Measurements from ENCODE around the gene MED27.

MED27 gene

DNA sequence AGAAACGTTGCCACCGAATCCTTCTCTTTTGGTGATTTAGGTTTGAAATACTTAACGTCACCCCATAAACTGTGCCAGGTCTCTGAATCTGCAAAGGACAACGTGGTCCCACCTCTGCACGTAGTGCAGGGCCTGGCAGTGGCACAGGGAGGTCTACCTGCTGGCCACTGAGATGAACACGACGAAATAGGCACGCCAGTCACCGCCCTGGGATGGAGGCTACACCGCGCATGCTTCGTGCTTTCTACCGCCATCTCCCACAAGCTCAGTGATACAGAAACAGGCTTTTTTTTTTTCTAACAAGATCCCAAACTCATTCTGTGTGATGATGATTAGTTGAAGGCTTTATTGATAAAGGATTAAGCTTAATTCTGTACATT lies 199.8 kb downstream of the MED27 start:
- no peak for DNase-seq (ENCODE audit: low spot score)

DNA sequence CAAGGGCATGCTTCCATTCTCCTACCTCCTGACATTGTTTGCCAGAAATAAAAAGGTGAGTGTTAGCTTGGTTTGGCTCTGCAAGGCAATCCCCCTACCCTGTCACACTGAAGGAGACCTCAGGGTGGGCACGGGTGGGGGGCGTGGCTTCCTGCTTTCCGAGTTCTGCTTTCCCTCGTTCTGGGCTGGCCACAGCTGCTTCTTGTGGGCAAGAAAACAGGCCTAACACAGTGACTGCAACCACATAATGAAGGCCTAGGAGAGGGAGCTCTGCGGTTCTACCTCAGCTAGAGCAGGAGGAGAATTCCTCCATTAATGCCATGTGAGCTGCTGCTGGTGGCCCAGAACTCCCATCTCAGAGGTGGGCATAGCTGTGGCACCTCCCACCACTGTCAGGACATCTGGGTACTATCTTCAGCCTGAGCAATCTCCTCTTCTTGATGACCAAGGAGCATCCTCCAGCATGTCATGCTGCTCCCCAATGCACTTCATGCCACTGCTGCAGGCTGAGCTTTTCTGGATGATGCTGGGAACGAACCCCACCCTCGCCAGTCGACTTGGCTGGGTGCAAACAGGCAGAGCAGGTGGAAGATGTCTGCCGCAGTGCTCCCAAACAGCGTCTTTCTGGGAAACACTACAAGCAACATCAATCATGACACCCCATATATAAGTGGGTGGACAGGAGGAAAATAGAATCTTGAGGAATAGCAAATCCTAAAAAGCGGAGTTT lies 200.3 kb downstream of the MED27 start:
- no peak for DNase-seq (ENCODE audit: low spot score)

DNA sequence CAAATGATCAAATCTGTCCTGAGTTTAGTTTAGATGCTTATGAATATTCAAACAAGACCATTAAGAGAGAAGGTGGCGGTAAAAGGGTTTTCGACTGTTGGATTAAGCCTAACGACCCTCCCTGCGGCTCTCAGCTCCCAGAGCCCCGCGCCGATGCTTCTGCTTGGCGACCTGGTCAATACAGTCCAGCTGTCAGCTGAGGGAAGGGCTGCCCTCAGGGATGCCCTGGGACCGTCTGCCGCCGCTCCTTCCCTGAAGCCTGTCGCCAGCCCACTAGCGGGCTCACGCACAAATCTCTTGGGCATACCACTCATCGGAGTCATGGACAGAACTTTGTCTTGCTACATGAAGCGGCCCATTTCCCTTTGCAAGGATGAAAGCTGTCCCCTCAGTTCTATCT lies 203.2 kb downstream of the MED27 start:
- DNase-seq (ENCODE audit: low spot score), result no peak

DNA sequence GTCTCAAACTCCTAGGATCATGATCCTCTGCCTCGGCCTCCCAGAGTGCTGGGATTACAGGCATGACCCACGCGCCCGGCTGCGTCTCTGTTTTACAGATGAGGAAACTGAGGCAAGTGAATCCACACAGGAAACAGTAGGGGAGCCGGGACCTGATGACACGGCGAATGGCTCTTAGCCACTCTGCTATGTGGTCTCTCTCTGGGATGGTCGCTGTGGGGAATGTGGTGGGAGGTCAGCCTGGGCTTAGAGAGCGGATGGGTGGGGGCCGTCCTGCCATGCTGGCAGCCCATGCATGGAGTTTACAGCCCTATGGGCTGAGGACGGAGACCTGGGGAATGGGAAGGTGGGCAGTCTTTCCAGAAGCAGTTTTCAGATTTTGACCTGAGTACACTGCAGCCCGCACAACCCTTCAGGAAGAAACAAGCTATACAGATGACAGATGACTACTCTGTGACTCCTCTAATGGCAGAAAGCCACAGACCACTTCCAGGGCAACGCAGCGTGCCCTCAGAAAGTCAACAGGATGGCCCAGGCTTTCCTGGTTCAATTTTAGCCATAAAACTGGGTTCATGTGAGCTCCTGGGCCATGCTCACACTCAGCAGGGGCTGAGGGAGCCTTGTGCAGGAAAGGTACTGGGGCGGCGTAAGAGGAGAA lies 203.7 kb downstream of the MED27 start:
- DNase-seq (ENCODE audit: low spot score), result no peak

DNA sequence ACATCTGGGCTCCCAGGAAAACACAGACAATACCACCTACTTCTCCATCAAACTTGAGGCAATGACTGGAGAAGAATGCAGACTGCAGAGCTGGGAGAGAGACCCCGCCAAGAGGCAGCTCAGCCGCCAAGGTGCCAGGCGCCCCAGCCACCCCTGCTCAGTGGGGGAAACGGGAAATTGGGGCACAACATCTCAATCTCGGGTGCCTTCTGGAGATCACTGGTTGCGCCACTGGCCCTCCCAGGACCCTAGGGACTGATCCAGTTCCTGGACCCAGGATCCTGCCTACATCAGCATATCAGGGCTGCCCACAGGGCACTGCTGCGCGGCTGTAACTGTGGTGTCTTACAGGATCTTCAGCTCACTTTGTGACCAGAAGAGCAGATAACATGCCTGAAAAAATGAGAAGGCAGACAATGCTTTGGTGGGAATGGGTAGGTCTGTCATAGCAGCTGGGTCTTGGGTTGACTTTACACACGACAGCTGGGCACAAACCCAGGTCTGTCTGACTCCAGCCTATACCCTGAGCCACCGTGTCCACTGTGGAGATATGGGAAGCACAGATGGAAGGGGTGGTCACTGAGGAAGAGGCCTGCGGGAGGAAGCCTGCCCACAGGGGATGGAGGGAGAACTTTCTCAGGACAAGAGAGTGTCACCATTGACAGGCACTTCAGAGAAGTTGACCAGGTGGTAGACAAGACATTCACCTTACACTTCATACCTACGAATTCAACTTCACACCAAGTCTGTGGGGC lies 204.6 kb downstream of the MED27 start:
- DNase-seq (ENCODE audit: low spot score), result no peak

DNA sequence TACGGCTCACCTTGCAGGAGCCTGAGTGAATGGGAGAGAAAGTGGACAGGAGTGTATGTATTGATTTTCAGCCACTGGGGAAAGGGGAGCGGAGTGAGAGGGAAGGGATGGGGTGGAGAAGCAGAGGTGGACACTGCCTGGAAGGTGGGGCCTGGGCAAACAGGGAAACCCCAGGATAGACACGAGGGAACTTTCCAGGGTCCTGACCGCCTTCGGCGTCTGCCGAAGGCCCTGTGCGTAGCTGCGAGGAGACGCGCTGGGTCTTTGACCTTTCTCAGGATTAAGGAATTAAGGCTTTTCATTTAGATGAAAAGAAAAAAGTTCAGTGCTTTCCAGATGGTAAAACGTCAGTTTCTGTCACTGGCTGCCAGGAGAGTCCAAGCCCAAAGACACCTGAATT lies 205.2 kb downstream of the MED27 start:
- DNase-seq (ENCODE audit: low spot score), result no peak

DNA sequence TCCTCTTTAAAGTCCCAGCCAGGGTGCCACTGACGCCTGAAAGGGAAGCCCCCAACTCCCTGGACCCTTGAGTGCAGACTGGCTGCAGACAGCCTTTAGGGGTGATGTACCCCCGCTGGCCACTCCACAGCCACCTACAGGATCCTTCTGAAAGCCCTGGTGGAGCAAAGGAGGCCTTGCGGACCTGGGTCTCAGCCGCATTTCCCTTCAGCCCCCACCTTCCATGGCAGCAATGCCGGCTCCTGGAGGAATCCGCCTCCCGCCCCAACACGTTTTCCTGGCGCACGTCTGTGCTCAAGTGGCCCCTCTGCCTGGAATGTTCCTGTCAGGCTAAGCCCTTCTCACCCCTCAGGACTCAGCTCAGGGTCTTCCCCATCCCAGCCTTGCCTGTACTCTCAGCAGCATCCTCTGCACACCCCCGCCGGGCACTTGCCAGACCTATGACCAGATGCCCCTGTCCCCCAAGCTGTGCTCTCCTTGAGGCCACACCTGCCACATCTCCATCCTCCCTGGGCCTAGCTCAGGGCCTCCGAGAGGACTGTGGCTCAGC lies 205.7 kb downstream of the MED27 start:
- no peak for DNase-seq (ENCODE audit: low spot score)

DNA sequence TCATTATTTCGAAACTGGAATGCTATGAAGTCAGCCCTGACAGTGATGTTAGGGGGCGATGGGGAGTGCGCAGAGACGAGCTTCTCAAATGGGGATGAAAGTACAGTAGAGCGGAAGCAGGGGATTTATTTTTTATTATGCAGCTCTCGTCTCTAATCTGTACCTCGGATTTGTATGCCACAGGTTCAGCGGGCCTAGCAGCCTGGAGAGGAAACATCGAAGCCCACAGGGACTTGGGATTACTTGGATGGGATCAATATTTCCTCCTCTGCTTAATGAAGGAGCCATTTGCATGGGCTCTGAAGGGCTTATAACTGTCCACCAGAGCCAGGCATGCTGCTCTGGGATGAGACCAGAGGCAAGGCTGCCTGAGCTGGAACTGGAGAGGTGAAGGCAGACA lies 206.3 kb downstream of the MED27 start:
- peak; percentile 76 for DNase-seq (ENCODE audit: low spot score)

DNA sequence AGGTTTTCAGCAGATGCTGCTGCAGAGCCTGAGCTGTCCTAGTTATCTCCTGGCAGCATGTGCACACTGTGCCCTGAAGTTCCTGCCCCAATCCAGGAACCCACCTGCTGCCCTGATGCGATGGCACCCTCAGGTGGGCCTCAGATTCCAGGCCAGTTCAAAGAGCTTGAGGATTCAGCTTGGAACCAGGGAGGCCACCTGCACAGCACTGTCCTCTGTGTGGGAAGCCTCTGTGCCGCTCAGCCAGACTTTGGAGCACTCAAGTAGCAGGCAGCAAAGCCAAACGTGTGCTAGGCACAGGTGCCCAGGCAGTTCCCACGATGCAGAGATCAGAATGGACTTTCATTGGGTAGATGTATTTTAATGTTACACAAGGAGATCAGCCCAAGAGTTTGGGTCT lies 207.0 kb downstream of the MED27 start:
- no peak for DNase-seq (ENCODE audit: low spot score)

DNA sequence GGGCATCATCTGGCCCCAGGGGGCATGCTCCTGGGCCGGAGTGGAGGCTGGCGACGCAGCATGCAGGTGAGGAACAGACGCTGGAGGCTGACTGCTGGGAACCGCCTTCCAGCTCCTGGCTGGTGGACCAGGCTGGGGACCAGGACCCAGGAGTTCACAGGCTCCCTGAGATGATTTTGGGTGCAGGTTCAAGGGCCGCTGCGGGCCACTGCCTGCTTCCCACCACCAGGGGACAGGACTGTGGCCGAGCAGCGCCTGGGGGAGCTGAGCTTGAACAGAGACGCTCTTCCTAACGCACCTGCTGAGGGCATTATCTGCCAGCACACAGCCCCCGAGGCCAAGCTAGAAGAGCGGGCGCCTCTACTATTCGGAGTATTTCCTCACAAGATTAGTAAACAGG lies 207.7 kb downstream of the MED27 start:
- DNase-seq (ENCODE audit: low spot score), result peak; percentile 49

DNA sequence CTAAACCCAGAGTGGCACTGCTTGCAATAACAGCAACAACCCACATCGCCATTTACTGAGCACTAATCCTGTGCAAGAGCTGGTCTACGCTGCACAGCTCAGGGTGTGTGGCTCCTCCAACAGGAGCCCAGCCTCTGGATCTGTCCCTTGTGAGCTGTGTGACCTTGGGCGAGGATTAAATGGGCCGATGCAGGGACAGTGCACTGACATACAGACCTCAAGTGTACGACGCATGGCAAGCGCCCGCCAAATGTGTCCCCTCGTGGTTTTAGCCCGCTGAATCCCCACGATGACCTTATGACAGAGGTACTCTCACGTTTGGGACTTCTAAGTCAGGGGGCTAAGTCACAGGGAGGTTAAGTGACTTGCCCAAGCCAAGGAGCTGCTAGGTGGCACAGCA lies 209.5 kb downstream of the MED27 start:
- no peak for DNase-seq (ENCODE audit: low spot score)

DNA sequence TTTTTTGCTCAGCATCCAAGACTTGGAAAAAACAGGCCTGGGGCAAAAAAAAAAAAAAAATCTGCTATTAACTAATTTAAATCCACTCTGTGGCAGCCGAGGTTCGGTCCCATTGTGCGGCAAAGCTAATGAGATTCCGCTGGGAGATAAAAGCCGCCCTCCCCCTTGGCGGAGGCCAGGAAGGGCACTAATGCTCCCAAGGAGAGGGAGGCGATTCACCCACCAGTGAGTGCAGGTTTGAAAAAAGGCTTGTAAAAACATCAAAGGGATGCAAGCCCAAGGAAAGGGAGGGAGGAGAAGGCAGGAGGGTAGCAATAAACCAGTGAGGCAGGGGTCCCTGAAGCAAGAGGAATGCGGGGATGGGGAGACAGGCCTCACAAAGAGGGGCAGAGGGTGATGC lies 210.3 kb downstream of the MED27 start:
- DNase-seq (ENCODE audit: low spot score), result no peak

DNA sequence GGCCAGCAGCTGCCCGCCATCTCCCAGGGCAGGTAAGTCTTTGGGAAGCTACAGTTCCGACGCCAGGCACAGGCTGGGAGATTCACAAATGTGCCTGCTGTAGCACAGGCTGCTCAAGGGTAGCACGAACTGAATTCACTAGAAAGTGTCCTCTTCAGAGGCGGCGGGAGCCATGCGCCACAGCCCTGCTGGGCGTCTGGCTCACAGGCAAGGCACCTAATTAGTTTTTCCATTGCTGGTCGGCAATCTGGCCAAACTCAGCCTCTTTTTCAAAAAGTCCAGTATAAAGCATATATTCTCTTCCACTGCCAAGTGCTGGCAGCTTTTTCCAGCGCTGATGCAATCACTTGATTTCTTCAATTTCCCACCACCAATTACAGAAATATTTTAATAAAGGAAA lies 210.9 kb downstream of the MED27 start:
- DNase-seq (ENCODE audit: low spot score), result no peak

DNA sequence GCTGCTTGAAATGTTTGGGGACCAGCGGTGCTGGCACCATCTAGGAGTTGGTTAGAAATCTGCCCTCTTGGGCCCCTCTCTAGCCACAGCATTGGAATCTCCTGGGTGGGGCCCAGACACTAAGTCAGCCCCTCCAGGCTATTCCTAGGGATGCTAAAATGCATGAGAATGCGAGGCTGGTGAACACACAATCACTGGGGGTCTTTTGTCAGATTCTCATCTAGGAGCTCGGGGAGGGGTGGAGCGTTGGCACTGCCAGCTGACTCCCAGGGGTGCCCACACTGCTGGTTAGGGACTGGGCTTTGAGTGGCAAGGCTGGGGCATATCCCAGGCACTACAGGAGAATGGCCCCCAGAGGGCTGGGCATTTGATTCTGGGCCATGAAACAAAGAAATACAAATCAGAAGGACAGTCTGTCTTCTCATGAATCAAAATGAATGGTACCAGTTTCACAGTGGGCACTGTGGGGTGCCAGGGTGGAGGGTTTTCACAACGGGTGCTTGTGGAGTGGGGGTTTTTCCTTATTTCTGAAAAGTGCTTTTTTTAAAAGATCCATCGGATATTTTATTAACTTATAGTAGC lies 212.0 kb downstream of the MED27 start:
- DNase-seq (ENCODE audit: low spot score), result no peak

DNA sequence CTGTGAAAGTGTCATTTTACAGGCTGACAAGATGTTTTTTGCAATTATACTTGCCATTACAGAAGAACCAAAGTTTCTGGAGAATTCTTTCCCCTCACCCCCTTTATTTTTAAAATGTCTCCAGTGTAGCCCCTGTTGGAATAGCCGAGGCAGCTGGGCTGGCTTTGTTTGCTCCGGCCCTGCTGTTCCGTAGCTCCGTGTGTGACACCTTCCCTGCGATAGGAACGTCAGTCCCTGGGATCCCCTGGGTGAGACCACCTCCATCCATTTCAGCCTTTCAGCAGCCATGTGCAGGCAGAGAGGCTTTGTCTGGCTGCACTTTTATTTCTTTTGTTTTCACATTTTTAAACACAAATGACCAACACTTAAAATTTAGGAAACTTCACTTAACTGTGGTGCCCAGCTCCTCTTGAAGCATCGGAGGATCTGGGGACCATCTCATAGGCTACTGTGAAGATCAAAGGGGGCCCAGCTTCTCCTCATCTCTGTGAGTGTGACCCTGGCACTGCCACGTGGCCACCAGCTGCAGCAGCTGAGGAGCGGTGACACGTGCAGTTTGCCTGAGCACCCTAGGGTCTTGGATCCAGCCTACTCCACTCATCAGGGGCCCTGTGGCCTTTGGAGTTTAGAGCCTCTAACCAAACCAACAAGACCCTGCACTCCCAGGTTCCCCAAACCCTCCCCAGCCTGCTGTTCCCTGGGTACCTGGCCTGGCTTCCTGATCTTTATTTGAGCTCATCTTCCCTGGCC lies 214.0 kb downstream of the MED27 start:
- DNase-seq (ENCODE audit: low spot score), result no peak

DNA sequence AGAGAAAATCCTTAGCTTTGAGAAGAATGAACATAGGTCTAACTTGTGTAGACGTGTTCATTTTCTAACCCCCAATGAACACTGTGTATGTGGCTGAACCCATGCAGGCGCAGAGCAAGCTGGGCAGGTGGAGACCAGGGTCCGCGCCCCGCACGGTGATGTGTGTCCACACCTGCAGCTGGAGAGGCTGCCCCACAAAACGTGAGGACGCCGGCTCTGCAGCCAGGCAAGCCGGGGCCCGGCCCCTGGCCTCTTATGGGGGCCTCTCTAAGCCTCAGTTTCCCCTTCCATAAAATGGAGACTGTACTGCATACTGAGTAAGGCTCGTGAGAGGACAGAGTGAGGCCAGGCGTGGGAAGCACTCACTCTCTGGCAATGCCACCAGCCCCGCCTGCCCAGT lies 215.1 kb downstream of the MED27 start:
- DNase-seq (ENCODE audit: low spot score), result no peak

DNA sequence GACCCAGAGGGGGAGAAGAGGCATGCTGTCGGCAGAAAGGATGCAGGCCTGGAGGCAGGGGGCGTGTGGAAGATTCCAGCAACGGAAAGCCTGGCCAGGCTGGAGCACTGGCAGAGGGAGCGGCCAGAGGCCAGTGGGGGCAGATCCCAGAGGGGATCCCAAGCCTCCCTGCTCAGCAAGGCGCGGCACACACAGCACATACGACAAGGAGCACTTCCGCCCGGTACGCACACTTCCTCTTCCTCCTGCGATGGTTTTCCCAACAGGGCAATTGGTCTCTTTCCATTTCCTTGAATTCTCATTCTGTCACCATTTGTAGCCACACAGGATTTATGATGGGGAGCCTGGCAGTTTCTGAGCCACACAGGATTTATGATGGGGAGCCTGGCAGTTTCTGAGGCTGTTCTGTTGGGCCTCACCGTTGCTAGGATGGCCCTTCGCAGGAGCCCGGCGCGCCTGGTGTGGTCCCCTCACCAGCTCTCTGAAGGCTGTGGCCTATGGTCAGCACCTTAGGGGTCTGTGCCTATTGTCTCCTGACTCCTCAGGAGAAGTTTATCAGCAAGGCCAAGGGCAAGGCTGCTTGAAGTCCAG lies 216.3 kb downstream of the MED27 start:
- no peak for DNase-seq (ENCODE audit: low spot score)

DNA sequence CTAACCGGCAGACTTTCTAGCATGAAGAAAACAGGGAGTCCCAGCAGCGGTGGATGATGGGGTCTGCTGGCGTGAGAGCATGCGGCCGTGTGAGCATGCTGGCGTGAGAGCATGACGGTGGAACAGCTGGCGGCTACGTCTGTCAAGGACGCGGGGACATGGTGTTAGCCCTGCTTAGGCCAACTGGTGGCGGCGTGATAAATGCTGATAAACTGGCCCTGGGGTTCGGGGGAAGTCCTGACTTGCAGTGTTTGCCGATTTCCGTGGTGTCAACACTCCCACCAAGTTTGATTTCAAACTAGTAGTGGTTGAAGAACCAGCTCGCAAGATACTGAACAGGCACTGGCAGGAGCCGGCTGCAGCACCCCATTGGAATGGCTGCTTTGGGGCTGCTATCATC lies 217.4 kb downstream of the MED27 start:
- DNase-seq (ENCODE audit: low spot score), result no peak

DNA sequence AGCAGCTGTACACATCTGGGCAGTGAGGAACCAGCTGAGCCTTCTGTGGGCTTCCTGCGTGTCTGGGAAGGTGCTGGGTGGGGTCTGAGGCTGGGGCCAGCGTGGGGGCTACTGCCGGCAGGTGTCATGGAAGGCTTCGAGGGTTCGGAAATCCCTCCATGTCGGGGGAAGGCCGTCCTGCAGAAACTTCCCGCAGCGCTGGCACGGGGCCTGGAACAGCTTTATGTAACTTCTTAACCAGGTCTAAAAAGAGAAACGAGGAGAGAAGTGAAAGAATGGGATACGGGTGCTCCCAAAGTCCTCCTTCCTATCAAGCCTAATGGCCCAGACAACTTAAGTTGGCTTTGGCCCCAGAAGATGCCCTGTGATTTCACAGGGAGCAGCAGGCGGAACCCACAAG lies 219.2 kb downstream of the MED27 start:
- no peak for DNase-seq (ENCODE audit: low spot score)

DNA sequence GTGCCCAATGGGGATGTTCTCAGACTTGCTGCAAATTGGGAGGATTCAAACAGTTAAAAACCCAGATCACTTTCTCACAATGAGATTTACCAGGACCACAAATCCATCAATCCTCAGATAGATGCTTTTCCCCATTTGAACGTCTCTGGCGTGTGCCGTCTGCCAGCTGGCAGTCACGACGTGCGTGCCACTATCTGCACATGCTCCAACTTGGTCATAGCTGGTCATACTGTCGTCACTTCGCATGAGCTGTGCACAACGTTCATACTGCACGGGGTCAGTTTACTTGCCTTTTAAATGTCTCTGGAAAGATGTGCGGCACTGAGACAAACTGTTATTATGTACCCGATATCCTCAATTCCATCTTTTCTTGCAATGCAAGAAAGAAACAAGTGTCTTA lies 221.5 kb downstream of the MED27 start:
- DNase-seq (ENCODE audit: low spot score), result no peak

DNA sequence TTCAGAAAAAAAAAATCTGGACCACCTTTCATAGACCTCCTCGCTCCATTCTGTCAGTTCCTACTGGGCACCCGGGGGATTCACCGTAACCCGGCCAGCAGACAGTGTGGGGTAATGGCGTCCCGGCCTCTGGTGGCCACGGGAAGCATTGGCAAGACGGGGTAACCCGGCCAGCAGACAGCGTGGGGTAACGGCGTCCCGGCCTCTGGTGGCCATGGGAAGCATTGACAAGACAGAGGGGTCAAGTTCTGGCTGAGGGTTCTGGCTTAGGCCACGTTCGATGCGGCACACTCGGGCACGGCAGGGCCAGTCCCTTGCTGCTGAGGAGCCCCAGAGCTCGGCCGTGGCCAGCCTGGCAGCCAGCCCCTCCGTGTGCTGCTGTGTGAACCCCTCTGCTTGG lies 223.6 kb downstream of the MED27 start:
- DNase-seq (ENCODE audit: low spot score), result no peak
